Ovary (tissue), 9 donors: ENCODE results near the gene ALKBH5. TPM values are rescaled to one million over a fixed set of nuclear protein-coding genes. Genes with fewer than 3 reads are reported as not detected.
A peak's percentile ranks its signal among the peaks of the same experiment; 100 is the strongest.

Experiments
- DNase-seq, 5 donors: peaks; one replicate each; pipeline ENCODE4 v3.0.0-alpha.2; 2019 to 2020
- H3K27ac ChIP-seq, 2 donors: fragments of 200-600 bp; one replicate each; pipeline versions ENCODE4 v1.5.1 to v1.8.0; 2019 to 2022
- H3K27me3 ChIP-seq: fragments of 200-600 bp; one replicate; pipeline ENCODE4 v1.8.0; 2022
- H3K36me3 ChIP-seq: fragments of 200-600 bp; sonication (generic); one replicate; pipeline ENCODE4 v1.5.1; 2019
- H3K4me1 ChIP-seq: one replicate; pipeline ENCODE4 v1.8.1; 2013; ENCODE audit warnings: mild to moderate bottlenecking, moderate library complexity; ENCODE audit not compliant: insufficient read depth
- H3K4me3 ChIP-seq: fragments of 200-600 bp; sonication (generic); one replicate; pipeline ENCODE4 v1.5.1; 2017
- H3K9me3 ChIP-seq, 2 donors: fragments of 200-600 bp in 1 of 2; sonication (generic) in 1 of 2; one replicate each; pipeline versions ENCODE4 v1.5.1 to v1.8.1; 2013 to 2019; ENCODE audit warnings: mild to moderate bottlenecking in 1 of 2, moderate library complexity in 1 of 2
- EP300 ChIP-seq: sonication (generic); formaldehyde crosslinking; IDR thresholded peaks from one replicate; pipeline ENCODE4 v1.6.1; 2017; ENCODE audit warnings: antibody characterized with exemption
- POLR2A ChIP-seq: fragments of 450-650 bp; IDR thresholded peaks from one replicate; pipeline ENCODE4 v1.6.1; 2017; ENCODE audit warnings: antibody characterized with exemption, mild to moderate bottlenecking, moderate library complexity
- WGBS, 3 donors: extraction: QIAGEN DNeasy Blood & Tissue Kit in 1 of 3; methylation state at CpG; one replicate each; pipeline versions ENCODE4 v1.1.5 to v1.1.7; 2013 to 2017; 5-methylcytosine and 5-hydroxymethylcytosine counted together
- intact Hi-C, 4 donors: fragments of 100-400 bp; cut with DNase I; formaldehyde crosslinking; loops; one replicate each; pipeline versions ENCODE4 v1.11.0 to v1.15.1; 2022 to 2023
- polyA plus RNA-seq, 2 donors: library from polyadenylated mRNA; stranded (reverse); fragments of 200-250 nt in 1 of 2; fragments of 350-450 nt in 1 of 2; fragmentation: Illumina TruSeq in 1 of 2; extraction: RNeasy Lipid Tissue Mini Kit (QIAGEN cat#74804) in 1 of 2; gene quantifications; one replicate each; pipeline ENCODE4 v1.2.3, GENCODE V29; 2013 to 2014
- total RNA-seq, 7 donors: library from RNA; depleted of rRNA in 2 of 7; stranded (reverse); fragments of >200 nt in 2 of 7; fragmentation: NEBNext Ultra II Directional in 3 of 7; extraction: Animal tissue kit (Norgen Biotek cat#: 25700) in 3 of 7; gene quantifications; one replicate each; pipeline versions ENCODE4 v1.1.0 to v1.2.4, GENCODE V29; 2016 to 2023
- TF ChIP-seq, protein P1 (sequence below), 3 donors: fragments of 450-650 bp in 2 of 3; fragments of 200-600 bp in 1 of 3; IDR thresholded peaks; one replicate each; pipeline versions ENCODE4 v1.5.1 to v1.8.0; 2016 to 2022; ENCODE audit warnings: antibody characterized with exemption in 3 of 3, mild to moderate bottlenecking in 1 of 3
- donor health status: DM: no; HTN: no; CAD: no; lungs with moderate emphysema.
- donor health status: DM: no; HTN: no; CAD: no.
- donor health status: Bipolar disorder and iron deficiency.
- donor health status: DM: yes; HTN: yes; CAD: no.
- donor health status: DM: no; HTN: no; CAD: no.
- donor health status: DM: yes; HTN: yes; CAD: no.

Gene ALKBH5
- total and polyA plus RNA-seq, 9 donors, result 39.6 to 137 (median 102) TPM

DNA sequence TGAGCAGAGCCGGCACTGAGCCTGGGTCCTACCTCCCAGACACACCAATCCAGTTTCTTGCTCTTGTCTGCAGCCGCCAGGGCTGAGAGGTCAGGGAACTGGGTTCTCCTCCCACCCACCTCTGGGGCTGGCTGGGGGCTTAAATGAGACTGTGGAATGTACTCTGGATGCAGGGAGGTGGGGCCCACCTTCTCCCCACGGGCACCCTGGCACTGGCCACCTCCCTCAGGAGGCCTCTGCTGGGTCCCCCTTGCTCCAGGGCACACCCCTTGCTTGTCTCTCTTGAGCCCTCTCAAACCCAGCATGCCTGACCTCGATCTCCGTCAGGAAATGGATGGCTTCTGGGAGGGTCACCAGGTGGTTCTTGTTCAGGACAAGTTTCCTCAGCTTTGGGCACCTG is 68.5 kb downstream of the ALKBH5 start:
- Histone ChIP-seq H3K27me3 (no peaks in the 10 kb centered on the region), H3K27ac (no peak overlapping the region), H3K4me3 (no peak overlapping the region), H3K4me1 (peaks cover 3% of the 10 kb centered on the region), H3K9me3 (no peaks in the 10 kb centered on the region), H3K36me3 (no peaks in the 10 kb centered on the region)
- TF ChIP-seq POLR2A, result no peak
- TF ChIP-seq, protein P1, sequence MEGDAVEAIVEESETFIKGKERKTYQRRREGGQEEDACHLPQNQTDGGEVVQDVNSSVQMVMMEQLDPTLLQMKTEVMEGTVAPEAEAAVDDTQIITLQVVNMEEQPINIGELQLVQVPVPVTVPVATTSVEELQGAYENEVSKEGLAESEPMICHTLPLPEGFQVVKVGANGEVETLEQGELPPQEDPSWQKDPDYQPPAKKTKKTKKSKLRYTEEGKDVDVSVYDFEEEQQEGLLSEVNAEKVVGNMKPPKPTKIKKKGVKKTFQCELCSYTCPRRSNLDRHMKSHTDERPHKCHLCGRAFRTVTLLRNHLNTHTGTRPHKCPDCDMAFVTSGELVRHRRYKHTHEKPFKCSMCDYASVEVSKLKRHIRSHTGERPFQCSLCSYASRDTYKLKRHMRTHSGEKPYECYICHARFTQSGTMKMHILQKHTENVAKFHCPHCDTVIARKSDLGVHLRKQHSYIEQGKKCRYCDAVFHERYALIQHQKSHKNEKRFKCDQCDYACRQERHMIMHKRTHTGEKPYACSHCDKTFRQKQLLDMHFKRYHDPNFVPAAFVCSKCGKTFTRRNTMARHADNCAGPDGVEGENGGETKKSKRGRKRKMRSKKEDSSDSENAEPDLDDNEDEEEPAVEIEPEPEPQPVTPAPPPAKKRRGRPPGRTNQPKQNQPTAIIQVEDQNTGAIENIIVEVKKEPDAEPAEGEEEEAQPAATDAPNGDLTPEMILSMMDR (IDR thresholded peaks at IDR 0.05), result no peak
- TF ChIP-seq EP300, result no peak
- peak in 1 of 5 donors; percentile 36 for DNase-seq
- intact Hi-C loops, result no loop called here
- WGBS, 3 donors, result 72 to 78% (median 73%) methylated on average over 5 of the region's 5 CpGs

DNA sequence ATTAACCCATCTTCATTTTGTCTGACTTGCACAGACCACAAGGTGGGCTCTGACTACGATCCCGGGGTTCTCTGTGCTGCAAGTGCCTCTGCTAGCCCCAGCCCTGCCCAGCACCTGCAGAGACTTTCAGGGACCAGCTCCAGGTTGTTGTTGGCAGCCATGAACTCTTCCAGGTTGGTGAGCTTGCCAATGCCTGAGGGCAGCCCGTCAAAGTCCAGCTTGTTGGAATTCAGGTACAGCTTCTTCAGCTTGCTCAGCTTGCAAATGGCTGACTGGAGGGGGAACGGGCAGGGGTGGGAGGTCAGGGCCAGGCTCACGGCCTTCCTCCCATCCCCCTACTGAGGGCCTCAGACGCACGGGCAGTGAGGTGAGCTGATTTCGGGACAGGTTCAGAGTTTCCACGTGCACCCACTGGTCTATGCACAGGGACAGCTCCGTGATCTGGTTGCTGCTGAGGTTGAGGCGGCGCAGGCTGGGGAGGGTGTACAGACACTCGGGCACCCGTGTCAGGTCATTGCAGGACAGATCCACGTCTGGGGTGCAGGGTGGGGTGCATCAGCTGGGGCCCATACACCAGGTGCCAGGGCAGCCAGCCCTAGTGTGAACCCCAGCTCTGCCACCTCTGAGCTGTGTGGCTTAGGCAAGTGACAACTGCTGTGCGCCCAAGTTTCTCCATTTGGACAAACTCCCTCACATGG is 69.7 kb downstream of the ALKBH5 start:
- Histone ChIP-seq H3K4me3 (no peak overlapping the region), H3K27me3 (no peaks in the 10 kb centered on the region), H3K4me1 (peaks cover 7% of the 10 kb centered on the region), H3K36me3 (no peaks in the 10 kb centered on the region), H3K27ac (no peak overlapping the region), H3K9me3 (no peaks in the 10 kb centered on the region)
- no peak for TF ChIP-seq POLR2A
- TF ChIP-seq, protein P1 (IDR thresholded peaks at IDR 0.05), result no peak
- no peak for TF ChIP-seq EP300
- DNase-seq, result no peak
- intact Hi-C loops, result no loop called here
- WGBS, 3 donors, result 77 to 81% (median 78%) methylated on average over 16 of the region's 16 CpGs

DNA sequence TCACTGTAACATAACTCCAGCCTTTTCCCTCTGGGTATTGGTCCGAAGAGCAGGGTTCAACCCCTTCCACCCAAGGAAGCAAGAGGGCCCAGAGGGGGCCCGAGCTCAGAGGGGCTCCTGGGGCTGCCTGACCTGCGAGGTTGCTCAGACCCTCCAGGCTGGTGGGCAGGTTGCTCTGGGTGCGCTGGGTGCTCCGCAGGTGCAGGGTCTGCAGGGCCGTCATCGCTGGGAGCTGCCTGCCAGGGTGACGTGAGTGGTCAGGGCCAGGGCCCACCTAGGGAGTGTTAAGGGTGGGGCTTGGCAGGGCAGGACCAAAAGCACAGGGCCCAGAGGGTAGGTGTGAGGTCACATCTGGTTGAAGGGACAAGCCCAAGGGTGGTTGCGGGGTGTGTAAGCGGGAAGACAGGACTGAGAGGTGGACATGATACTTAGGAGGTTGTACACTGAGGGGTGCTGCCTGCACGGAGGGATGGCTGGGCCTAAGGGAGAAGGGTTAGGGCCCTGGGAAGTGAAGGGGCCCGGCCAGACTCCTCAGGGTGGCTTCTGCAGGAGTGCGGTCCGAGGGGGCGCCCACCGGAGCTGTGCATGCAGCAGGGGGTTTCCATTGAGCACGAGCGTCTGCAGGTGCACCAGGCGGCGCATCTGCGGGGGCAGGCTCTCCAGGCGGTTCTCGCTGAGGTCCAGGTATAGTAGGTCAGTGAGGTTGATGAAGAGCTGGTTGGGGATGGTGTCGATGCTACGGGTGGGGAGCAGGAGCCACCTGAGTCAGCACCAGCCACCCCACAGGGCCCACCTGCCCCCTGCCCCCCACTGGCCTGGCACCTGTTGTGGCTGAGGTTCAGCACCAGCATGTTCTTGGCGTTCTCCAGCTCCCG is 70.6 kb downstream of the ALKBH5 start:
- Histone ChIP-seq H3K9me3 (no peaks in the 10 kb centered on the region), H3K27me3 (no peaks in the 10 kb centered on the region), H3K4me1 (peaks cover 8% of the 10 kb centered on the region), H3K27ac (no peak overlapping the region), H3K4me3 (no peak overlapping the region), H3K36me3 (no peaks in the 10 kb centered on the region)
- no peak for DNase-seq
- WGBS, 3 donors, result 86 to 88% (median 87%) methylated on average over 27 of the region's 27 CpGs
- intact Hi-C loops, result no loop called here
- no peak for TF ChIP-seq POLR2A

DNA sequence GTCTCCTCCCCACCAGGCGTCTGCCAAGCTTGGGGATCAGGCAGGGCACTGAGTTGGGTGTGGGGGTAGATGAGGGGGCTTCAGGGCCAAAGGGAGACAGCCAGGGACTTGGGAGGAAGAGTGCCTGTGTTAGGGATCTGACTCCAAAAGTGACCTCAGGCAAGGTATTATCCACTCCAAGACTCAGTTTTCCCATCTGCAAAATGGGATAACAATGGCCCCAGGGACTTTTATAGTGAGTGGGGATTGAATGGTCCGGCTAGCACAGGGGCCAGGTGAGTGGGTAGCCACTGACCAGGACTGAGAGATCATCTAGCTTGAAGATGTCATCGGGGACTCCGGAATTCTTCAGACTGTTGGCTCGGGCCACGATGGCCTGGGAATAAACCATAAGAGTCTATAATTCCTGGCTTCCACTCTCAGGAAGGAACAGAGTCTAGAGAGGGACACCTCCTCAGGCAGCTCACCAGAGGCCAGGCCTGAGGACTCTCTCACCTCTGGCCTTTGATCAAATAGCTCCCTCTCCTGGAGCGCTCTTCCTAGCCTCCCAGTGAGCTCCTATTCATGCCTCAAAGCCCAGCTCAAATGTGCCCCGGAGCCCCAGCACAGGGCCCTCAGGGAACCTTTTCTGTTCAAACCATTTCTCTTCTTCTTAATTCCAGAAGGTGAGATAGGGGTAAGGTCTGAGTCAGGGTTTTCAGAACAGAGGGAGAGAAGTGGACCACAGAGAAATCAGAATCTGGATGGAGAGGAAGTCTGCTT is 71.4 kb downstream of the ALKBH5 start:
- Histone ChIP-seq H3K36me3 (no peaks in the 10 kb centered on the region), H3K27me3 (no peaks in the 10 kb centered on the region), H3K4me1 (peaks cover 8% of the 10 kb centered on the region), H3K27ac (no peak overlapping the region), H3K9me3 (no peaks in the 10 kb centered on the region), H3K4me3 (no peak overlapping the region)
- 91 to 95% (median 94%) methylated on average over 7 to 8 of the region's 8 CpGs for WGBS, 3 donors
- TF ChIP-seq EP300, result no peak
- TF ChIP-seq POLR2A, result no peak
- intact Hi-C loops, result no loop called here
- DNase-seq, result no peak

DNA sequence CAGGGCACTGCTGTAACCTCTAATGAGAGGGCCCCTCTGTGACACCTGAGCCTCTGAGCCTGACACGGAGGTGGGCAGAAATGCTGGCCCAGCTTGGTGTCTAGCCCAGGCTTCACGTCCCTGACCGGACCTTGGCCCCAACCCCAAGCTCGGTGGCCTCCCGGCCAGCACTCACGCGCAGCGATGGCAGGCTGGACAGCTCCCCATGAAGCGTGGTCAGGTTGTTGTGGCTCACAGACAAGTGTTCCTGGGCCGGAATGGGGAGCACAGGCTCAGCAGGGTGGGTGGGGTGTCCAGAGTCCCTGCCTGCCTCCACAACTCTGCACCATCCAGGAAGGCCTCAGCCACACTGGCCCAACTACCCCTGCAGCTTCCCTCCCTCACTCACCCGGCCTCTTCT is 72.7 kb downstream of the ALKBH5 start:
- no peak for DNase-seq
- H3K4me3 ChIP-seq, result no peak overlapping the region

More for the DNA sequence above, 72.7 kb downstream of the ALKBH5 start:
- Histone ChIP-seq H3K27ac (no peak overlapping the region), H3K36me3 (no peaks in the 10 kb centered on the region), H3K9me3 (no peaks in the 10 kb centered on the region), H3K4me1 (peaks cover 10% of the 10 kb centered on the region), H3K27me3 (no peaks in the 10 kb centered on the region)
- TF ChIP-seq, protein P1 (IDR thresholded peaks at IDR 0.05), result no peak
- TF ChIP-seq EP300 (no peak), POLR2A (no peak)
- intact Hi-C loops, result no loop called here
- WGBS, 3 donors, result 64 to 78% (median 69%) methylated on average over 6 to 11 of the region's 11 CpGs
